Measurements from ENCODE around the gene KLHL10.
"Not testable (repeated sequence)": the region's sequence is repeated elsewhere in the genome, so short reads cannot be mapped to it uniquely, and the experiment has no call there.

GRCh38 chr17:41874293-41874670, 36.7 kb downstream of the KLHL10 start:
- not testable (repeated sequence) for TF ChIP-seq CTCF (IDR thresholded peaks at IDR 0.05; ENCODE audit: poor library complexity); EZH2phosphoT487 (IDR thresholded peaks at IDR 0.05; ENCODE audit: low read depth, severe bottlenecking, unreplicated experiment); EZH2 (IDR thresholded peaks at IDR 0.05; ENCODE audit: borderline replicate concordance)
